ENCODE measurements around the gene TOM1L2.

Gene TOM1L2

DNA sequence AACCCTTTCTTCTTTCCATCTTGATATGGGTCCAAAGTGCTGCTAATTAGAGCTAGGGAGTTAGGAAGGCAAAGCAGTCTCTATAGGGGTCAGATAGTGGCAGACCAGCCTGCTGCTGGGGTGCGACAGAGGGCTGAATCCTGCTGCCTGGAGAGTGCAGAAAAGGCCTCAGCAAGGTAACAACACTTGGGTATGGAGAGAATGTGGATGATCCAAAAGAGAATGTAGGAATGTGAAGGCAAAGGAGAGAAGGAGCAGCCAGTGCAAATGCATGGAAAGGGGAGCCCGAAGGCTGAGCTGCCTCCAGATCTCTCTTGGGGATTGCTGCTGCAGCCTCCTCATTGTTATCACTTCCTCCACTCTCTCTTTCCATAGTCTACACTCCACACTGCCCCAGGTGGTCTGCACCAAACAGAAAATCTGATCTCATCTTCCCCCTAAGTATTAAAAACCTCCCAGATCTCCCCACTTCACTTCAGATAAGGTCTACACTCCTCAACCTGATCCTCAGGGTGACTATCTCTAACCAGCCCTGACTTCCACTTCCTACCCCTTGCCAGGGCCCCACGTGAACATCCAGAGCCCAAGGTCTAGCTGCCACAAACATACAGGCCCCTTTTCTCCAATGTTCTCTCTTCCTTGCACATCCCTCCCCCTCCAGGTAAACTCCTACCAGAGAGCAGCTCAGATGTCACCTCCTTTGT is 28.8 kb downstream of the TOM1L2 start:
- H3K4me1 ChIP-seq (ENCODE audit: low read length), result peaks cover 12% of the 10 kb centered on the region
- H3K4me2 ChIP-seq (ENCODE audit: low read depth, low read length), result no peak overlapping the region
- no peaks in the 10 kb centered on the region for H3K9me3 ChIP-seq (replicated peaks; ENCODE audit: insufficient read depth, low read length)
- H3K9me2 ChIP-seq (replicated peaks; ENCODE audit: insufficient read depth, low read length), result no peaks in the 10 kb centered on the region
- peaks cover 11% of the 10 kb centered on the region; the same call in 1 of the 2 replicates for H3K79me2 ChIP-seq (ENCODE audit: low read length)
- peaks cover 9% of the 10 kb centered on the region for H3F3A ChIP-seq (ENCODE audit: insufficient read depth, low read length)
- TF ChIP-seq EZH2phosphoT487 (IDR thresholded peaks at IDR 0.05; ENCODE audit: low read length), result no peak
- TF ChIP-seq EZH2 (optimal IDR thresholded peaks at IDR 0.05; ENCODE audit: low read depth, low read length), result no peak
- TF ChIP-seq, protein P1, sequence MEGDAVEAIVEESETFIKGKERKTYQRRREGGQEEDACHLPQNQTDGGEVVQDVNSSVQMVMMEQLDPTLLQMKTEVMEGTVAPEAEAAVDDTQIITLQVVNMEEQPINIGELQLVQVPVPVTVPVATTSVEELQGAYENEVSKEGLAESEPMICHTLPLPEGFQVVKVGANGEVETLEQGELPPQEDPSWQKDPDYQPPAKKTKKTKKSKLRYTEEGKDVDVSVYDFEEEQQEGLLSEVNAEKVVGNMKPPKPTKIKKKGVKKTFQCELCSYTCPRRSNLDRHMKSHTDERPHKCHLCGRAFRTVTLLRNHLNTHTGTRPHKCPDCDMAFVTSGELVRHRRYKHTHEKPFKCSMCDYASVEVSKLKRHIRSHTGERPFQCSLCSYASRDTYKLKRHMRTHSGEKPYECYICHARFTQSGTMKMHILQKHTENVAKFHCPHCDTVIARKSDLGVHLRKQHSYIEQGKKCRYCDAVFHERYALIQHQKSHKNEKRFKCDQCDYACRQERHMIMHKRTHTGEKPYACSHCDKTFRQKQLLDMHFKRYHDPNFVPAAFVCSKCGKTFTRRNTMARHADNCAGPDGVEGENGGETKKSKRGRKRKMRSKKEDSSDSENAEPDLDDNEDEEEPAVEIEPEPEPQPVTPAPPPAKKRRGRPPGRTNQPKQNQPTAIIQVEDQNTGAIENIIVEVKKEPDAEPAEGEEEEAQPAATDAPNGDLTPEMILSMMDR (IDR thresholded peaks at IDR 0.05; ENCODE audit: low read length), result no peak
- no peak overlapping the region for H3K27ac ChIP-seq (ENCODE audit: low read length)
- H4K20me1 ChIP-seq (ENCODE audit: insufficient read depth, low read length), result 0 out of 2 replicates have a peak, but pooled peaks cover 4% of the 10 kb centered on the region
- DNase-seq, result no peak
- no peak overlapping the region for H2AFZ ChIP-seq (ENCODE audit: low read length)
- H3K36me3 ChIP-seq (replicated peaks; ENCODE audit: insufficient read depth, low read length), result no peaks in the 10 kb centered on the region
- H3K27me3 ChIP-seq (replicated peaks; ENCODE audit: insufficient read depth, low read length), result no peaks in the 10 kb centered on the region
- no peak overlapping the region for H3K4me3 ChIP-seq (ENCODE audit: low read length)
- no peak overlapping the region for H3K9ac ChIP-seq (ENCODE audit: low read length)

- Histone ChIP-seq H3K79me2 (ENCODE audit: low read length) (peaks cover 17% of the 10 kb centered on the region), H3K4me2 (ENCODE audit: low read depth, low read length) (no peak overlapping the region), H4K20me1 (ENCODE audit: insufficient read depth, low read length) (peaks cover 8% of the 10 kb centered on the region), H3K27ac (ENCODE audit: low read length) (no peak overlapping the region), H3K9ac (ENCODE audit: low read length) (no peak overlapping the region), H3K9me2 (replicated peaks; ENCODE audit: insufficient read depth, low read length) (no peaks in the 10 kb centered on the region), H2AFZ (ENCODE audit: low read length) (no peak overlapping the region), H3F3A (ENCODE audit: insufficient read depth, low read length) (peaks cover 9% of the 10 kb centered on the region), H3K27me3 (replicated peaks; ENCODE audit: insufficient read depth, low read length) (no peaks in the 10 kb centered on the region), H3K4me1 (ENCODE audit: low read length) (peaks cover 18% of the 10 kb centered on the region), H3K36me3 (replicated peaks; ENCODE audit: insufficient read depth, low read length) (no peaks in the 10 kb centered on the region), H3K4me3 (ENCODE audit: low read length) (no peak overlapping the region), H3K9me3 (replicated peaks; ENCODE audit: insufficient read depth, low read length) (no peaks in the 10 kb centered on the region)
- TF ChIP-seq EZH2 (optimal IDR thresholded peaks at IDR 0.05; ENCODE audit: low read depth, low read length) (no peak), EZH2phosphoT487 (IDR thresholded peaks at IDR 0.05; ENCODE audit: low read length) (no peak)
- TF ChIP-seq, protein P1 (IDR thresholded peaks at IDR 0.05; ENCODE audit: low read length), result no peak
- DNase-seq, result no peak
These were observed 29.4 kb downstream of the TOM1L2 start for GRCh38 chr17:17942846-17943245.

GRCh38 chr17:17941015-17941414 is 31.2 kb downstream of the TOM1L2 start:
- no peaks in the 10 kb centered on the region for H3K9me3 ChIP-seq (replicated peaks; ENCODE audit: insufficient read depth, low read length)
- no peaks in the 10 kb centered on the region for H3K36me3 ChIP-seq (replicated peaks; ENCODE audit: insufficient read depth, low read length)
- no peak for DNase-seq
- no peaks in the 10 kb centered on the region for H3K27me3 ChIP-seq (replicated peaks; ENCODE audit: insufficient read depth, low read length)
- peaks cover 19% of the 10 kb centered on the region for H3K4me1 ChIP-seq (ENCODE audit: low read length)
- H3F3A ChIP-seq (ENCODE audit: insufficient read depth, low read length), result peaks cover 9% of the 10 kb centered on the region
- H3K9ac ChIP-seq (ENCODE audit: low read length), result no peak overlapping the region
- H3K4me3 ChIP-seq (ENCODE audit: low read length), result no peak overlapping the region
- peaks cover 32% of the 10 kb centered on the region for H3K79me2 ChIP-seq (ENCODE audit: low read length)
- H3K4me2 ChIP-seq (ENCODE audit: low read depth, low read length), result no peak overlapping the region
- H2AFZ ChIP-seq (ENCODE audit: low read length), result no peak overlapping the region
- H3K9me2 ChIP-seq (replicated peaks; ENCODE audit: insufficient read depth, low read length), result no peaks in the 10 kb centered on the region
- H4K20me1 ChIP-seq (ENCODE audit: insufficient read depth, low read length), result peaks cover 14% of the 10 kb centered on the region
- no peak overlapping the region for H3K27ac ChIP-seq (ENCODE audit: low read length)
- TF ChIP-seq EZH2 (optimal IDR thresholded peaks at IDR 0.05; ENCODE audit: low read depth, low read length) (no peak), EZH2phosphoT487 (IDR thresholded peaks at IDR 0.05; ENCODE audit: low read length) (no peak)
- TF ChIP-seq, protein P1 (IDR thresholded peaks at IDR 0.05; ENCODE audit: low read length), result no peak

All from MM.1S (cell line).